ENCODE results near the gene COX10. TPM values are rescaled to one million over a fixed set of nuclear protein-coding genes. Genes with fewer than 3 reads are reported as not detected.
"Not testable (repeated sequence)": the region's sequence is repeated elsewhere in the genome, so short reads cannot be mapped to it uniquely, and the experiment has no call there.

COX10 gene
- total RNA-seq, 1 donor from 2014 or later: 21.8 TPM

DNA sequence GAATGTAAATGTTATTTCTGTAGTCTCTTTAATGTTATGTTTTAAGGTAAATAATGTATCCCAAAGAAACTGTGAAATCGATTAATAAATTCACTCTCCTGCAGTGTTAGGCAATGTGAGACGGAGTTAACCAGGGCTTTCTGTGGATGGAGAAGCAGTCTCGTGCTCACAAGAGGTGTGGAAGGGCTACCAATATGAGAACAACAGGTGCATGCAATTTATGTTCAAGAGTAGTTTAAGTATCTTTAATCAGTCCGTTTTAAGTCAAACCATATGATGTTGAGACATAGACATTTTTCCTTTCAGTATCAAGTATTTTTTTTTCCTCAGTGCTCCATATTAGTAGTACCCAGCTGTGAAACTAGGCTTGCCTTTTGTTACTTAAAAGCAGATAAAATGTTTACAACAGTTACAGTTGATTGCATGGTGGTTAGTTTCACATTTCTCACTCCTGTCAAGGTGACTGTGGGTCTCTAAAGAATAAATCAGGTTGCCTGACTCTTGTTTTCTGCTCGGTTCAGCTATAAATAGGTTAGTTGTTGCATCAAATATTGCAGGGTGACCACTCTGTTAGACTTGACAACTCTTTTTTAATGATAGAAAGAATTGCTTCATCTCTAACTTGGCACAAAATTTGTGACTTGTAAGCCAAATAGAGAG, 54.4 kb downstream of the COX10 start:
- DNase-seq: no peak

- DNase-seq: no peak
Measured at GRCh38 chr17:14124854-14125253, 55.5 kb downstream of the COX10 start.

GRCh38 chr17:14125518-14126137, 56.3 kb downstream of the COX10 start:
- DNase-seq: no peak

GRCh38 chr17:14133104-14133503, 63.8 kb downstream of the COX10 start:
- DNase-seq: no peak

DNA sequence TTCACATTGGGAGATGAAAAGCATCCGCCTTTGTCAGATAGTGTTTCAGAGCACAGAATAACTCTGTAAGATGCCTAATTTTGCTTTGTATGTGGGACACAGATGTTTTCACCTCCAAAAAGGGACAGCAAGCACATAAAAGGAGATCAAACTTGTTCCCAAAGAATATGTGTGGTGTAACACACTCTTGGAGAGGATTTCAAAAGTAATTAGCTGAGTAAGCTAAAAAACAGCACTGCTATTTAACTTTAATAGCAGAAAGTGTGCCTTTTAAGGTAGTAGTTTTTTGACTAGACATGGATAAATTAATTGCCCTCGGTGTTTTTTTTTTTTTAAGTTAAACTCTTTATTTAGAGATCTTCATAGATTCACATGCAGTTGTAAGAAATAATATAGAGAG, 65.2 kb downstream of the COX10 start:
- no peak for DNase-seq

DNA sequence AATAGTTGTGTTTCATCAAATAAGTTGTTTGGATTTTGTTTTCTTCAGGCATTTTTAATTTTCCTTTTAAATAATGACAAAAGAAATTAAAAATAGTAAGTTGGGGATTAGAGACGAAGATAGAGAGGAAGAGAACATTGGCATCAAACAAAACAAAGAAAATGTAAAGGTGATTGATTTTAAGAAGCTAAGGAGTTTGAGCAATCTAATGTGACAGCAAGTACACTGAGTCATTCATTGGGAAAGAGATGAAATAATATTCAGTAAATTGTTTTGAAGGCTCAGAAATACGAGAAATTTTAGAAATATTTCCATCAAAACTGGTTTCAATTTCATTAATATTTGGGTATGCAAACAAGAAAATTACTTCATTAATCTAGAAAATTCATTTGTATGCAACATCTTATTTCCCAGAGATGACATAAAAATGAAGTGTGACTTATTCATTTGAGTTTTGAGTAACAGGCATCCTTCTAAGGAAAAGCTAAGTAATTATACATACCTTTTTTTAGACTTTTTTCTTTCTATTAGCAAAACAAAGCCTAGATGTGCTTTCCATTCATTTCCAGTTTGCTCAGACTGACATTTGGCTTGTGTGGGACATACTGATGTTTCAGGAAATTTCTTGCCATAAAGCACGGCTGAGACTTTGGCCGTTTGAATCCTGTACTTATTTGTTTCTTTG, 66.7 kb downstream of the COX10 start:
- no peak for DNase-seq

- DNase-seq: no peak
Measured at GRCh38 chr17:14138649-14139048, 69.3 kb downstream of the COX10 start.

DNA sequence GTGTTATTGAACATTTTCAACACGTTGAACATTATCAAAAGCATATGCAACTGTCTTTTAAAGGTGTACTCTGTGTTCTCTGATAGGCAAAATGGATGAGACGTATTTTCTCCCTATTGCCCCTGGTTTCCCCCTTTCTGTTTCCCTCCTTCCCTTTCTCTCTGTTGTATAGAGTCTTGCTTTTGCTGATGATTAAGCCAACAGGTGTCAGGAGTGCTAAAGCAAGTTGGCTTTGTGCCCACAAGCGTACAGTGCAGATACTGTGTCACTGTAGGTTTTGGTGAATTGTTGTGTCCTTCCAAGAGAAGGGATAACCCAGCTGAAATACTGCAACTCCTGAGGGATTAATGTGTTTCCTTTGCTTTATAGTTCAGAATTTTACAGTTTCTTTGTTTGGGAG, 74.4 kb downstream of the COX10 start:
- DNase-seq: no peak

DNA sequence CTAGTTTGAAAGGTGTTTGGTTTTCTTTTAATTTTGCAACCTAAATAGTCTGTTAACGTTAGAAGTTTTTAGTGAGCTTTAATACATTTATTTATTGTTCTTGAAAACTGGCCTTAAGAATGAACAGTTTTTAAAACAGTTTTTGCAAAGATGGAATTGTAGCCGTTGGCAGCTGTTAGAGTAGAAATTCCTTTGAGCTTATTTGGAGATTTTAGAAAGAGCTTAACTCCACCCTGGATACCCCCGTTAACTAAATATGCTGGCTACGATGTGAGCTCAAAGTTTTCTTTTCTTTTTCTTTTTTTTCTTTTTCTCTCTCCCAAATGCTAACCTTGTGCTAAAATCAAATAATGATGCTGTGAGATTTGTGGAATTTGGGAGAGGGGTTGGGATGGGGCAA, 75.2 kb downstream of the COX10 start:
- no peak for DNase-seq

DNA sequence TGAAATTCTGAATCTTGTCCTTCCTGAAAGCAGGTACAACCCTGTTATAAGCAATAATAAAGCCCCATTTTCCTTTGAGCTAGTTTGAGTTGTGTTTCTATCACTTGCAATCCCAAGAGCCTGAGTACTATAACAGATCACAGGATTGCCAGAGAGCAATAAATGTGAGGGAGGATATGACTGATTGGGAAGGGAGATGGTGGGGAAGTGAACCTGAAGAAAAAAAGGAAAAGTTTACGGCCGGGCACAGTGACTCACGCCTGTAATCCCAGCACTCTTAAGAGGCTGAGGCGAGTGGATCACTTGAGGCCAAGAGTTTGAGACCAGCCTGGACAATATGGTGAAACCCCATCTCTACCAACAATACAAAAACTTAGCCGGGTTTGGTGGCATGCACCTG, 80.4 kb downstream of the COX10 start:
- DNase-seq: no peak

GRCh38 chr17:14150619-14151018, 81.3 kb downstream of the COX10 start:
- DNase-seq: no peak

DNA sequence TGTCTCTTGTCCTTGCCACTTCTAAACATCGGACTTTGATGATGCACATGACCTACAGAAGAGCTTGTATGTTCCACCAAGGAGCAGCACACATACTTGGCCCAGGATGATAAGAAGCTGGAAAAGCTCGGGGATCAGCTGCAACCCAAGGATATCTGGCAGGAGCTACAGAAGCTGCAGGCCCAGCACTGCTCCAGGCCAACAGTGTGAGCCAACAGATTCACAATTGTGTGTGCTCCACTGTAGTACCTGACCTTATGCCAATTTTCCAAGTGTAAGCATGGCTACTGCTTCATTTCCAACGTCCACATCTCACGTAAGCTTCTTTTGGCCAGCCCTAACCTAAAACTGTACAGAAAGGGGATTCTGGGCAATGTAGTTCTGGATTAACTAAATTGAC, 83.4 kb downstream of the COX10 start:
- DNase-seq: no peak

- no peak for DNase-seq
Measured at GRCh38 chr17:14153374-14153773, 84.1 kb downstream of the COX10 start.

- no peak for DNase-seq
Measured at GRCh38 chr17:14156689-14157088, 87.4 kb downstream of the COX10 start.

DNA sequence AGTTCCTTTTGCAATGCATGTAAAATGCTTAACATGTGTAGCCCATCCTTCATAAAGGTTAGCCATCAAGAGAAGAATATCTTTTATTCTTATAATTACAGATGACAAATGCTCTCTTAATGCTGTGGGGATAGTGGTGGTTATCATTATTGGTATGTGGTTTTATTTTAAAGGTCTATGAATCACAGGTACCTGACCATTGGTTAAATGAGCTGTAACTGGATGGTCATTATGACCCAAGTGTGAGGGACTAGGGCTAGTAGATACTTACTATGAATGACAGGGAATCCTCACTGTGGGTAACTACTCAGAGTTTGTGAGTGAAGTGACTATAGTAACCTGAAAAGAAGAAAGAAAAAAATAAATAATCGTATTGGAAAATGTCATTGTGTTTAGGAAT, 88.5 kb downstream of the COX10 start:
- no peak for DNase-seq

- DNase-seq: no peak
Measured at GRCh38 chr17:14158707-14159106, 89.4 kb downstream of the COX10 start.

DNA sequence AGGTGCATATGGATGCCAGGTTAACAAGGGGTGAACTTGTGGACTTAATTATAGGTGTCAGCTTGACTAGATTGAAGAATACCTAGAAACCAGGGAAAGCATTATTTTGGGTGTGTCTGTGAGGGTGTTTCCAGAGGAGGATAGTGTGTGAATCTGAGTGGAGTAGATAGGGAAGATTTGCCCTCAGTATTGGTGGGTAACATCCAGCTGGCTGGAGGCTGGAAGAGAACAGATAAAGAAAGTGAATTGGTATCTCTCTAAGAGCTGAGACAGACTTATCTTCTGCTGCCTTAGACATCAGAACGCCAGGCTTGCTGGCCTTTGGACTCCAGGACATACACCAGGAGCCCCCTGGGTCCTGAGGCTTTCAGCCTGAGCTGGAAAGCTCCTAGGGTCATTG, 92.1 kb downstream of the COX10 start:
- DNase-seq: no peak

DNA sequence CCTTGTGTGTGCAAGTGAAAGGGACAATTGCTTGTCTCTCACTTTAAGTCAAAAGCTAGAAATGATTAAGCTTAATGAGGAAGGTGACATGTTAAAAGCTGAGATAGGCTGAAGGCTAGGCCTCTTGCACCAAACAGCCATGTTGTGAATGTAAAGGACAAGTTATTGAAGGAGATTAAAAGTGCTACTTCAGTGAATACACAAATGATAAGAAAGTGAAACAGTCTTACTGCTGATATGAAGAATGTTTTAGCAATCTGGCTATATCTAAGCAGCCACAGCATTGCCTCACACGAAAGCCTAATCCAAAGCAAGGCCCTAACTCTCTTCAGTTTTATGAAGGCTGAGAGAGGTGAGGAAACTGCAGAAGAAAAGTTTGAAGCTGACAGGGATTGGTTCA, 96.3 kb downstream of the COX10 start:
- no peak for DNase-seq

GRCh38 chr17:14167831-14168230, 98.5 kb downstream of the COX10 start:
- DNase-seq: not testable (repeated sequence)

GRCh38 chr17:14168582-14168981, 99.3 kb downstream of the COX10 start:
- DNase-seq: no peak

GRCh38 chr17:14169287-14169686, 100.0 kb downstream of the COX10 start:
- DNase-seq: no peak

DNA sequence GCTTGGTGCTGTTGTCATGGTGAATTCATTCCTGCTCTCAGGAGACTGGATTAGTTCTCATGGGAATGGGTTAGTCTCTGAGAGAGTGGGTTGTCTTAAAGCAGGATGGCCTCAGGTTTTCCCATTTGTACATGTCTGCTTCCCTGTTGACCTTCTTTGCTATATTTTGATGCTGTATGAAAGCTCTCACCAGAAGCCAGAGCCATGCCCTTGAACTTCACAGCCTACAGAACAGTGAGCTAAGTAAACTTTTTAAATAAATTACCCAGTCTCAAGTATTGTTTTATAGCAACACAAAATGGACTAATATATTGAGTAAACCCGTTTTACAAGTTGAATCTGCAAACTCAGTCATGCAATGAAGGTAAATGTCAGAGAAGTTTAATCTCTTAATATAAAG, 100.6 kb downstream of the COX10 start:
- no peak for DNase-seq

- DNase-seq: not testable (repeated sequence)
Measured at GRCh38 chr17:14176989-14177388, 107.7 kb downstream of the COX10 start.

- DNase-seq: not testable (repeated sequence)
Measured at GRCh38 chr17:14177801-14178200, 108.5 kb downstream of the COX10 start.

Measured in occipital lobe (tissue), 2 donors.